Mucosa of gallbladder (tissue), 1 donor: ENCODE data around the gene TCF4. TPM values are rescaled to one million over a fixed set of nuclear protein-coding genes. Genes with fewer than 3 reads are reported as not detected.

Source experiments
- DNase-seq: peaks from one replicate; pipeline ENCODE4 v3.0.0-alpha.2; 2020; ENCODE audit warnings: low spot score
- total RNA-seq: library from RNA; stranded (reverse); gene quantifications from one replicate; pipeline ENCODE4 v1.2.1, GENCODE V29; 2021
- donor health status: DM: no; HTN: no; CAD: no.

TCF4 gene
- total RNA-seq, 1 donor from 2014 or later = 44.5 TPM

- no peak for DNase-seq
Observed at GRCh38 chr18:55199291-55199963, 388.6 kb downstream of the TCF4 start.

DNA sequence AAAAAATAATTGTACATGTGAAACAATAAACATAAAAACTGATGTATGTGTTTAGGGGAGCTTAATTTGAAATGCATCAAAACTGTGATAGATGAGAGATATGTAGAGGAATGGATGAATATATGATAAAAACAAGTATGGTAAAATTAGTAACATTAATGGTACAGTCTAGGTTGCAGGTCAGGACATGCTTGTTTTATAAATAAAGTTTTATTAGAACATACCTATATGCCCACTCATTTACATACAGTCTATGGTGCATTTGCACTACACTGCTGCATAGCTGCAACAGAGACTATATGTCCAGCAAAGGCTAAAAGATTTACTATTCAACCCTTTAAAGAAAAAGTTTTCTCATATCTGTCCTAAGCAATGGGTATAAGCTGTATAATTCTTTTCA, 392.1 kb downstream of the TCF4 start:
- no peak for DNase-seq

DNA sequence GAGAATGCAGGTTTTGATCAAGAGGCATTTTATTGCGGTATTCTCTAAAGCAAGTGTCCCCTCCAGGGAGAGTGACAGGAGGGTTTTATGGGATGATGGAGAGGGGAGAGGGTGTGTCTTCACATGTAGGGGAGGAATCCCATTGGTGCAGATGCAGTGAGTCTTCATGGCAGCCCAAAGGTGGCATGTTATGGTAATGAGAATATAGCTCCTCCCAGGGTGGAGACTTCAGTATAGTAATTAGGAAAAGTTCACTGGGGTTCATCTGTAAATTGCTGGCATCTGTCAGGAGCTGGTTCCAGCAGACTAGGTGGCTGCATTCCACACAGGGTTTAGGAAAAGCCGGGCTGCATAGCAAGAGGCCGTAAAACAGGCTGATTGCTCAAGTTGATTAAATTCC, 398.0 kb downstream of the TCF4 start:
- DNase-seq = no peak

DNA sequence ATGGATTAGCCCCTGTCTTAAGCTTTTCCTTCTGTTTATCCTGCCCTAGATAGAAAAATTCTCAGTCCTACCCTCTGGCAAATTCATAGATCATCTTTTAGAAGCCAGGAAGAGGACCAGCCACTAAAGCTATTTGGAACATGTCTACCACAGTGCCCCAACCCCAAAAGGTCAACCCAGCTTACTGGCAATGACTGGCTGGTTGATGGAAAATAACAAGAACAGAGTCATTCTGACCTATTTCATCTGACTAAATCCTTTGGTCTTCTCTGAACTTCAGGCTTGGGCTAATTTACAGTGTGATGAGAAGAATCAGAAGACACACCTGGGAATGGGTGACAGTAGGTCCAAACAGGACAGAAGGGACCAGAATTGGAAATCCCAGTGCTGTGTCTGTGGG, 401.4 kb downstream of the TCF4 start:
- no peak for DNase-seq

- no peak for DNase-seq
Observed at GRCh38 chr18:55185391-55185790, 402.6 kb downstream of the TCF4 start.

GRCh38 chr18:55179835-55180234, 408.2 kb downstream of the TCF4 start:
- DNase-seq = no peak

- no peak for DNase-seq
Observed at GRCh38 chr18:55179425-55179824, 408.6 kb downstream of the TCF4 start.

DNA sequence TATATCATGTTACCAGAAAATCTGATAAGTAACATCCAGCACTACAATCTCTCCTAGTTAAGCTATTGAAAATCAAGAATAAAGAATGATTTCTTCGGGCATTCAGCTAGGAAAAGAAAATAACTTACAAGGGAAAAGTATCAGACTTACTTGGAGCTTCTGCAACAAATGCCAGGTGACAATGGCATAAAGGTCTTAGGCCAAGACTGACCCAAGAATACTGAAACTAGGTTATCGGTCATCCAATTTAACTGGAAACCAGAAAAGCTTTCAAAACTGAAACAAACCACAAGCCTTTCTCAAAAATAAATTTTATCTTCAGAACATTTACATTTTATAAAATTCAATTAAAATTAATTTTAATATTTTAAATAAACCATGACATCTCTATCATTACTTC, 414.7 kb downstream of the TCF4 start:
- DNase-seq = no peak
